ENCODE results near the gene BAHCC1. TPM values are rescaled to one million over a fixed set of nuclear protein-coding genes. Genes with fewer than 3 reads are reported as not detected.

BAHCC1 gene
- total RNA-seq, 5 donors from 2014 or later (not counting 1 experiment from before 2014, with no cell fraction given), result 0.23 to 0.82 (median 0.33) TPM

GRCh38 chr17:81434072-81434471 is 38.8 kb downstream of the BAHCC1 start:
- POLR2A ChIA-PET, result no interaction called here
- ATAC-seq (replicated peaks in 1 of 4) (no peak), DNase-seq (no peak)
- H3K27ac ChIP-seq (ENCODE audit: low read length), result no peak overlapping the region
- CTCF ChIA-PET, result no interaction called here
- peaks cover 0 to 94% of the 10 kb centered on the region in 2 experiments for H3K27me3 ChIP-seq (replicated peaks in 1 of 2; ENCODE audit: control insufficient read depth in 2 of 2, extremely low read depth in 1 of 2, insufficient read depth in 2 of 2, low read length in 1 of 2)
- no peaks in the 10 kb centered on the region for H3K9me3 Mint-ChIP-seq
- H3K36me3 Mint-ChIP-seq, result no peaks in the 10 kb centered on the region
- peaks cover 0 to 20% of the 10 kb centered on the region in 2 experiments for H3K4me1 ChIP-seq (ENCODE audit: control insufficient read depth in 1 of 2, extremely low read depth in 1 of 2, insufficient read depth in 2 of 2, low read length in 2 of 2)
- H3K4me3 Mint-ChIP-seq, result no peak overlapping the region
- no peaks in the 10 kb centered on the region for H3K9me3 ChIP-seq
- no peak overlapping the region for H3K4me3 ChIP-seq (ENCODE audit: control insufficient read depth in 1 of 2, extremely low read depth in 1 of 2, low read length in 1 of 2)
- peaks cover 0 to 6% (median 5%) of the 10 kb centered on the region in 3 donors for H3K4me1 Mint-ChIP-seq
- H3K36me3 ChIP-seq (ENCODE audit: control insufficient read depth in 2 of 2, extremely low read depth in 1 of 2, insufficient read depth in 1 of 2, low read length in 1 of 2), result no peaks in the 10 kb centered on the region
- H3K27ac Mint-ChIP-seq, result no peak overlapping the region
- WGBS (ENCODE audit: insufficient coverage), result 67% methylated on average over 14 of the region's 15 CpGs
- peaks cover 11 to 41% of the 10 kb centered on the region in 2 donors for H3K27me3 Mint-ChIP-seq

GRCh38 chr17:81434681-81435417 is 39.6 kb downstream of the BAHCC1 start:
- Histone ChIP-seq H3K27ac (ENCODE audit: low read length) (no peak overlapping the region), H3K9me3 (no peaks in the 10 kb centered on the region), H3K4me3 (ENCODE audit: control insufficient read depth in 1 of 2, extremely low read depth in 1 of 2, low read length in 1 of 2) (no peak overlapping the region), H3K36me3 (ENCODE audit: control insufficient read depth in 2 of 2, extremely low read depth in 1 of 2, insufficient read depth in 1 of 2, low read length in 1 of 2) (no peaks in the 10 kb centered on the region), H3K27me3 (replicated peaks in 1 of 2; ENCODE audit: control insufficient read depth in 2 of 2, extremely low read depth in 1 of 2, insufficient read depth in 2 of 2, low read length in 1 of 2) (peaks cover 0 to 94% of the 10 kb centered on the region in 2 experiments), H3K4me1 (ENCODE audit: control insufficient read depth in 1 of 2, extremely low read depth in 1 of 2, insufficient read depth in 2 of 2, low read length in 2 of 2) (peaks cover 0 to 14% of the 10 kb centered on the region in 2 experiments)
- no peak overlapping the region for H3K4me3 Mint-ChIP-seq
- peaks cover 0 to 7% (median 6%) of the 10 kb centered on the region in 3 donors for H3K4me1 Mint-ChIP-seq
- CTCF ChIA-PET, result no interaction called here
- WGBS (ENCODE audit: insufficient coverage), result 38% methylated on average over 6 of the region's 17 CpGs
- H3K36me3 Mint-ChIP-seq, result no peaks in the 10 kb centered on the region
- DNase-seq, result no peak
- no peaks in the 10 kb centered on the region for H3K9me3 Mint-ChIP-seq
- peaks cover 13 to 42% of the 10 kb centered on the region in 2 donors for H3K27me3 Mint-ChIP-seq
- no peak overlapping the region for H3K27ac Mint-ChIP-seq
- no peak for ATAC-seq (replicated peaks in 1 of 4)
- POLR2A ChIA-PET, result no interaction called here

- DNase-seq (no peak), ATAC-seq (replicated peaks in 1 of 4) (no peak)
- Mint-ChIP-seq H3K4me3 (no peak overlapping the region), H3K36me3 (no peaks in the 10 kb centered on the region), H3K27me3 (peaks cover 13 to 37% of the 10 kb centered on the region in 2 donors), H3K9me3 (no peaks in the 10 kb centered on the region), H3K27ac (no peak overlapping the region), H3K4me1 (peaks cover 0 to 3% (median 2%) of the 10 kb centered on the region in 3 donors)
- peaks cover 0 to 94% of the 10 kb centered on the region in 2 experiments for H3K27me3 ChIP-seq (replicated peaks in 1 of 2; ENCODE audit: control insufficient read depth in 2 of 2, extremely low read depth in 1 of 2, insufficient read depth in 2 of 2, low read length in 1 of 2)
- H3K4me1 ChIP-seq (ENCODE audit: control insufficient read depth in 1 of 2, extremely low read depth in 1 of 2, insufficient read depth in 2 of 2, low read length in 2 of 2), result peaks cover 0 to 9% of the 10 kb centered on the region in 2 experiments
- H3K27ac ChIP-seq (ENCODE audit: low read length), result no peak overlapping the region
- no peaks in the 10 kb centered on the region for H3K36me3 ChIP-seq (ENCODE audit: control insufficient read depth in 2 of 2, extremely low read depth in 1 of 2, insufficient read depth in 1 of 2, low read length in 1 of 2)
- H3K9me3 ChIP-seq, result no peaks in the 10 kb centered on the region
- 53% methylated on average over 8 of the region's 10 CpGs for WGBS (ENCODE audit: insufficient coverage)
- CTCF ChIA-PET, result no interaction called here
- POLR2A ChIA-PET, result no interaction called here
- no peak overlapping the region for H3K4me3 ChIP-seq (ENCODE audit: control insufficient read depth in 1 of 2, extremely low read depth in 1 of 2, low read length in 1 of 2)
Measured at GRCh38 chr17:81435652-81436293, 40.5 kb downstream of the BAHCC1 start.

- H3K4me3 ChIP-seq (ENCODE audit: control insufficient read depth in 1 of 2, extremely low read depth in 1 of 2, low read length in 1 of 2), result no peak overlapping the region
- ATAC-seq (replicated peaks in 1 of 4) (no peak), DNase-seq (no peak)
- H3K27ac ChIP-seq (ENCODE audit: low read length), result no peak overlapping the region
- H3K36me3 ChIP-seq (ENCODE audit: control insufficient read depth in 2 of 2, extremely low read depth in 1 of 2, insufficient read depth in 1 of 2, low read length in 1 of 2), result no peaks in the 10 kb centered on the region
- Mint-ChIP-seq H3K4me1 (peaks cover 0 to 3% (median 2%) of the 10 kb centered on the region in 3 donors), H3K9me3 (no peaks in the 10 kb centered on the region), H3K36me3 (no peaks in the 10 kb centered on the region), H3K4me3 (no peak overlapping the region), H3K27me3 (peaks cover 13 to 38% of the 10 kb centered on the region in 2 donors), H3K27ac (no peak overlapping the region)
- CTCF ChIA-PET, result no interaction called here
- POLR2A ChIA-PET, result interaction anchor here in 1 of 2 donors (0.6 kb wide), 1 partner anchor 169 kb away, joined by 7 read pairs; no protein-coding TSS in a partner anchor
- 77% methylated on average over 13 of the region's 19 CpGs for WGBS (ENCODE audit: insufficient coverage)
- H3K9me3 ChIP-seq, result no peaks in the 10 kb centered on the region
- H3K27me3 ChIP-seq (replicated peaks in 1 of 2; ENCODE audit: control insufficient read depth in 2 of 2, extremely low read depth in 1 of 2, insufficient read depth in 2 of 2, low read length in 1 of 2), result peaks cover 0 to 93% of the 10 kb centered on the region in 2 experiments
- peaks cover 0 to 9% of the 10 kb centered on the region in 2 experiments for H3K4me1 ChIP-seq (ENCODE audit: control insufficient read depth in 1 of 2, extremely low read depth in 1 of 2, insufficient read depth in 2 of 2, low read length in 2 of 2)
Measured at GRCh38 chr17:81436294-81436849, 41.1 kb downstream of the BAHCC1 start.

DNA sequence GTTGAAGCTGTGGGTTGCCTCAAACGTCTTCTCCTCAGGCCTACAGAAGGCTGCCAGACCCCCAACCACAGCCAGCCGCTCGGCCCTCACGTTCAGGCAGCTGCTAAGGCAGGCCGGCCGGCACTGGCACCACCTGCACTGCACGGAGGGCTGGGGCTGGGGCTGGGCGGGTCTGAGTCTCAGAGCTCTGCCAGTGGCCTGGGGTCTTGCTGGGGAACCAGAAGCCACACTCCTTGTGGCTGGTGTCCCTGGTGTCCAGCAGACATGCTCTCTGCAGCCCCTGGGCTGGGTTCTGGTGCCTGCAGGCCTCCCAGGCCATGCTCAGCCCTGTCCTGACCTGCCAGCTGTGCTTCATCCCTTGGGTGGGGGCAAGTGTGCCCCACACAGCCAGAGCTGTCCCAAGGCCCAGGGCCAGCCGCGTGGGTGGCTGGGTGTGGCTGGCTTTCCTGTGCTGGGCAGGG is 42.0 kb downstream of the BAHCC1 start:
- Mint-ChIP-seq H3K36me3 (no peaks in the 10 kb centered on the region), H3K9me3 (no peaks in the 10 kb centered on the region), H3K4me3 (no peak overlapping the region), H3K27me3 (peaks cover 13 to 33% of the 10 kb centered on the region in 2 donors), H3K27ac (no peak overlapping the region), H3K4me1 (peaks cover 0 to 3% (median 2%) of the 10 kb centered on the region in 3 donors)
- DNase-seq, result no peak
- WGBS (ENCODE audit: insufficient coverage), result 66% methylated on average over 8 of the region's 10 CpGs
- Histone ChIP-seq H3K4me3 (ENCODE audit: control insufficient read depth in 1 of 2, extremely low read depth in 1 of 2, low read length in 1 of 2) (no peak overlapping the region), H3K36me3 (ENCODE audit: control insufficient read depth in 2 of 2, extremely low read depth in 1 of 2, insufficient read depth in 1 of 2, low read length in 1 of 2) (no peaks in the 10 kb centered on the region), H3K27ac (ENCODE audit: low read length) (no peak overlapping the region), H3K27me3 (replicated peaks in 1 of 2; ENCODE audit: control insufficient read depth in 2 of 2, extremely low read depth in 1 of 2, insufficient read depth in 2 of 2, low read length in 1 of 2) (peaks cover 0 to 84% of the 10 kb centered on the region in 2 experiments), H3K4me1 (ENCODE audit: control insufficient read depth in 1 of 2, extremely low read depth in 1 of 2, insufficient read depth in 2 of 2, low read length in 2 of 2) (peaks cover 0 to 9% of the 10 kb centered on the region in 2 experiments), H3K9me3 (no peaks in the 10 kb centered on the region)
- CTCF ChIA-PET, result no interaction called here
- no peak for ATAC-seq (replicated peaks in 1 of 4)
- POLR2A ChIA-PET, result no interaction called here

- H3K4me3 Mint-ChIP-seq, result no peak overlapping the region
- Histone ChIP-seq H3K36me3 (ENCODE audit: control insufficient read depth in 2 of 2, extremely low read depth in 1 of 2, insufficient read depth in 1 of 2, low read length in 1 of 2) (no peaks in the 10 kb centered on the region), H3K4me3 (ENCODE audit: control insufficient read depth in 1 of 2, extremely low read depth in 1 of 2, low read length in 1 of 2) (no peak overlapping the region), H3K9me3 (no peaks in the 10 kb centered on the region), H3K27ac (ENCODE audit: low read length) (no peak overlapping the region), H3K4me1 (ENCODE audit: control insufficient read depth in 1 of 2, extremely low read depth in 1 of 2, insufficient read depth in 2 of 2, low read length in 2 of 2) (peaks cover 0 to 9% of the 10 kb centered on the region in 2 experiments), H3K27me3 (replicated peaks in 1 of 2; ENCODE audit: control insufficient read depth in 2 of 2, extremely low read depth in 1 of 2, insufficient read depth in 2 of 2, low read length in 1 of 2) (peaks cover 0 to 83% of the 10 kb centered on the region in 2 experiments)
- H3K36me3 Mint-ChIP-seq, result no peaks in the 10 kb centered on the region
- H3K4me1 Mint-ChIP-seq, result peaks cover 0 to 3% (median 2%) of the 10 kb centered on the region in 3 donors
- 91% methylated on average over 4 of the region's 23 CpGs for WGBS (ENCODE audit: insufficient coverage)
- ATAC-seq (replicated peaks in 1 of 4) (no peak), DNase-seq (no peak)
- H3K27me3 Mint-ChIP-seq, result peaks cover 13 to 29% of the 10 kb centered on the region in 2 donors
- no peak overlapping the region for H3K27ac Mint-ChIP-seq
- H3K9me3 Mint-ChIP-seq, result no peaks in the 10 kb centered on the region
- ChIA-PET CTCF (interaction anchor here in 1 of 2 donors (0.6 kb wide), 1 partner anchor 378 kb away, joined by 3 read pairs; no protein-coding TSS in a partner anchor), POLR2A (no interaction called here)
Measured at GRCh38 chr17:81438007-81438659, 42.9 kb downstream of the BAHCC1 start.

Data from T-cell (primary cell).